HG03196 (cell line): Measurements from ENCODE around the gene LHX2.

Experiments used
- ATAC-seq: cut with Tn5 transposase; IDR thresholded peaks from one replicate; pipeline ENCODE4 v1.9.1; 2021; ENCODE audit not compliant: unreplicated experiment

Gene LHX2

GRCh38 chr9:123998970-123999621, 12.5 kb upstream of the LHX2 start:
- no peak for ATAC-seq

GRCh38 chr9:123999661-124000060, 11.9 kb upstream of the LHX2 start:
- ATAC-seq, result no peak

- ATAC-seq, result no peak
These were observed 11.3 kb upstream of the LHX2 start for GRCh38 chr9:124000161-124000783.

GRCh38 chr9:124000784-124001457, 10.6 kb upstream of the LHX2 start:
- no peak for ATAC-seq

GRCh38 chr9:124001458-124001799, 10.1 kb upstream of the LHX2 start:
- no peak for ATAC-seq

- ATAC-seq, result no peak
These were observed 9.6 kb upstream of the LHX2 start for GRCh38 chr9:124001866-124002525.

- no peak for ATAC-seq
These were observed 7.8 kb upstream of the LHX2 start for GRCh38 chr9:124003636-124004349.

GRCh38 chr9:124004593-124004992, 7.0 kb upstream of the LHX2 start:
- no peak for ATAC-seq

GRCh38 chr9:124005029-124005771, 6.4 kb upstream of the LHX2 start:
- ATAC-seq, result no peak

GRCh38 chr9:124006448-124007361, 4.9 kb upstream of the LHX2 start:
- no peak for ATAC-seq

- no peak for ATAC-seq
These were observed 3.8 kb upstream of the LHX2 start for GRCh38 chr9:124007565-124008302.

GRCh38 chr9:124008303-124008693, 3.3 kb upstream of the LHX2 start:
- ATAC-seq, result no peak

GRCh38 chr9:124008694-124009530, 2.7 kb upstream of the LHX2 start:
- ATAC-seq, result no peak

- no peak for ATAC-seq
These were observed 1.9 kb upstream of the LHX2 start for GRCh38 chr9:124009531-124010217.

GRCh38 chr9:124010303-124010664, 1.3 kb upstream of the LHX2 start:
- no peak for ATAC-seq

- no peak for ATAC-seq
These were observed 775 bp upstream of the LHX2 start for GRCh38 chr9:124010665-124011321.
